NK-92 treated with Interleukin-12 subunit alpha and Interleukin-12 subunit beta, amount 100 ng/mL, for 24 hours (cell line): ENCODE measurements around the gene MACF1.

Experiments used
- DNase-seq: peaks from one replicate; lab custom pipeline; 2025; lab: John Stamatoyannopoulos, UW

MACF1 gene

GRCh38 chr1:39360731-39361130 lies 156.2 kb downstream of the MACF1 start:
- no peak for DNase-seq

- no peak for DNase-seq
These were observed 157.0 kb downstream of the MACF1 start for GRCh38 chr1:39361446-39361845.

- DNase-seq, result no peak
These were observed 158.8 kb downstream of the MACF1 start for GRCh38 chr1:39363267-39363666.

- DNase-seq, result no peak
These were observed 163.6 kb downstream of the MACF1 start for GRCh38 chr1:39368045-39368444.

- no peak for DNase-seq
These were observed 165.1 kb downstream of the MACF1 start for GRCh38 chr1:39369565-39369964.

GRCh38 chr1:39370602-39371001 lies 166.1 kb downstream of the MACF1 start:
- DNase-seq, result no peak

GRCh38 chr1:39372105-39372504 lies 167.6 kb downstream of the MACF1 start:
- no peak for DNase-seq

GRCh38 chr1:39376656-39377055 lies 172.2 kb downstream of the MACF1 start:
- DNase-seq, result no peak

- DNase-seq, result no peak
These were observed 173.9 kb downstream of the MACF1 start for GRCh38 chr1:39378377-39378776.

- no peak for DNase-seq
These were observed 174.7 kb downstream of the MACF1 start for GRCh38 chr1:39379187-39379586.

- no peak for DNase-seq
These were observed 175.5 kb downstream of the MACF1 start for GRCh38 chr1:39380036-39380435.

- no peak for DNase-seq
These were observed 177.3 kb downstream of the MACF1 start for GRCh38 chr1:39381839-39382238.

GRCh38 chr1:39384305-39384704 lies 179.8 kb downstream of the MACF1 start:
- DNase-seq, result no peak

- no peak for DNase-seq
These were observed 180.8 kb downstream of the MACF1 start for GRCh38 chr1:39385067-39385988.

- DNase-seq, result no peak
These were observed 182.5 kb downstream of the MACF1 start for GRCh38 chr1:39386997-39387396.

- no peak for DNase-seq
These were observed 183.0 kb downstream of the MACF1 start for GRCh38 chr1:39387452-39387851.

GRCh38 chr1:39391691-39392679 lies 187.5 kb downstream of the MACF1 start:
- DNase-seq, result no peak

- no peak for DNase-seq
These were observed 188.5 kb downstream of the MACF1 start for GRCh38 chr1:39392851-39393573.

GRCh38 chr1:39393645-39394044 lies 189.2 kb downstream of the MACF1 start:
- DNase-seq, result no peak

- DNase-seq, result no peak
These were observed 189.6 kb downstream of the MACF1 start for GRCh38 chr1:39394059-39394458.

- DNase-seq, result peak; percentile 7
These were observed 190.1 kb downstream of the MACF1 start for GRCh38 chr1:39394598-39394997.

GRCh38 chr1:39395357-39395831 lies 190.9 kb downstream of the MACF1 start:
- no peak for DNase-seq
